A204.1 (cell line): Measurements from ENCODE around the gene TNC.
A peak's percentile ranks its signal among the peaks of the same experiment; 100 is the strongest.

Experiments used
- FAIRE-seq: peaks from 2 replicates; lab custom pipeline; 2012; peaks lifted over from hg19 to GRCh38; lab: Jason Lieb, UNC

Gene TNC

DNA sequence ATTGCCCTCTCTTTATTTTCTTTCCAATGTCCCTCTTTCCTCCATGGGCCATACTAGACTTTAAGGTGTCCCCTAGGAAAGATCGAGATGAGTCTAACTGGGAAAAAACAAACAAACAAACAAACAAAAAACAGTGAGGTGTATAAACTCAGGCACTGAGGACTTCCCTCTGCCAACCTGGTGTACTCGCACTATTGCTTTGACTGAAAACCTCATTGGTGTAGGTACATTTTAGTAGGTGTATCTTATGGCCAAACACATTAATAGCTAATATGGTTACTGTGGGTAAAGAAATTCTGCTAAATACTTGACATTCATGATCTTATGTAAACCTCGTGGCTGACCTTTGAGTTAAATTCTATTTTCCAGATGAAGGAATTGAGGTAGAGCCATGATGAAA is 74.3 kb downstream of the TNC start:
- no peak for FAIRE-seq

DNA sequence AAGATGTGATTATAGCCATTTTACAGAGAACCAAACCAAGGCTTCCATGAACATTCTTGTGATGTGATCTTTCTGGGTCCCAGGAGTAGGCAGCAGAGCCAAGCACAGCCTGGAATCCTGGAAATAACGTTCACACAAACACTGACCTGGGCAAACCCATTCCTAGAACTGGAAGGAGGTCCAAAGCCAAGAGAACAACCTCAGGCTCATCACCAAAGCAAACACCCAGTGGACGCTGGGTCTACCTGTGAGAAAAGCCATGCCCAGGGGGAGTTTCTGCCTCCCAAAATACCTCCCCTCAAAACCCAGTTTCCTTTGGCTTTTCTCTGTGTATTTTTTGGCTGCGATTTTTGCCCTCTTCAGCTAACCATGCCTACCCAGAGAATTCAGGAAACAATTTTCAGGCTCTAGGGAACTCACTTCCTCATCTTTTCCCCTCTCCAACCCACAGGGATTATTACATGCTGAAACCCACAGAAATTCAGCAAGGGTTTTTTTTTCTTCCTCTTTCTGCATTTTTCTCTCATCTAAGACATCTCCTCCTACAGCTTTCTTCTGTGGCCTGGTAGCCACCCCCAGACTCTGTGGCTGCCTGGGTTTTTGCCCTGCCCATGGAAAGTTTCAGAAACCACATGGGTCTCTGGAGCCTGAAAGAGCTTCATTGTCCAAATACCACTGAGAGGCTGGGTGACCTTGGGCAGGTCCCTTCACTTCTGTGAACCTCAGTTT is 75.0 kb downstream of the TNC start:
- FAIRE-seq = no peak

DNA sequence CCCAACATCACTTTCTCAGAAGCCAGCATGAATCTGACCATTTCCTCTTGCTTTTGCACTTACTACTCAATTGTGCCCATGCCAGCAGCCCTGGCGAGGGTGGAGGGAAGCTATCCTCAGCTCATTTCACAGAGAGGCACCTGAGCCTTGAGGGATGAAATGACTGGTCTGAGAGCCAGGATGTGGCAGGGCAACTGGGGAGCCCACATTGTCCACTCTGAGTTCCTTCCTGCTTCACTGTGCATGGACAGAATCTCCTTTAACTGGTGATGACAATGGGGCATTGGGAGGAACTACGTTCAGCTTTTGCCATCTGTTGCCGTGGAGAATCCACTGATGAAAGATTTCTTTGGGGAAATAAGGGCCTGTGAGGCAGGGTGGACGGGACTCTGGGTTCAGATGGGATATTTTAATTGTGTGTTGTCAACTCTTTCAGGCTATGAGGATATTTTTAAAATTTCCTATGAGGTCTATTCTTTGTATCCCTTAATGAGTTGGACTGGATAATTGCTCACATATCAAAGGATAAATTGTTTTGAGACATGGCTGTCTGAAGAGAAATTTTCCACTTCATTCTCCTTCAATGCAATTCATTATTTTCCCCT is 78.3 kb downstream of the TNC start:
- FAIRE-seq = no peak

DNA sequence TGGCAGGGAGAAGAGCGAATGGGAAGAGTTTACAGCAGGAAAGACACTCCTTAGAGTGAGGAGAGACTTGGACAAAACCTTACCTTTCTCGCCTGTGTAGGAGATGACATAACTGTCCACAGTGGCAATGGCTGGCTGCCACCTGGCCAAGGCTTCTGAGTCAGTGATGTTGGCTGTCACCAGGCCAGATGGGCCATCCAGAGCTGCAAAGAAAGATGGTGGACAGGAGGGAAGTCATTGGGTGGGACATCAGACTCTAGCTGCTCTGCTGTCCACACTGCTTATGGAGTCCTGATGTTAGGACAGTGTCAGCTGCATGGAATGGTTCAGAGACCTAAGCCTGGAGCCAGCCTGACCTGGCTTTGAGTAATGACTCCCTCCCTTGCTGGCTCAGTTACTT is 79.8 kb downstream of the TNC start:
- FAIRE-seq = no peak

DNA sequence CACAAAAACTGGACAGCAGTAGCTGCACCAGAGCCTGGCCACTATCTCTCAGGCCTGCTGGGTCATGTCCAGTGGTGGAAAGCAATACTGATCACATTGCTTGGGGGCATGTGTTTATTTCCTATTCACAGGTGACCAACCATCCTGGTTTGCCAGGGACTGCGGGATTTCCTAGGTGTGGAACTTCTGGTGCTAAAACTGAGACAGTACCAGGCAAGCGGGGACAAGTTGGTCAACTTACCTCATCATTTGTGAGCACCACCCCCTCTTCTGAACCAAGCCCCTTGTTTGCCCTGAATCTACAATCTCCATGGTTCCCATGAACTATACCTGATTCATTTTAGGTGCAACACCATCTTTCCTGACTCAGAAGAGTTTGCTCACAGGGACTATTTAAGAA is 81.3 kb downstream of the TNC start:
- no peak for FAIRE-seq

DNA sequence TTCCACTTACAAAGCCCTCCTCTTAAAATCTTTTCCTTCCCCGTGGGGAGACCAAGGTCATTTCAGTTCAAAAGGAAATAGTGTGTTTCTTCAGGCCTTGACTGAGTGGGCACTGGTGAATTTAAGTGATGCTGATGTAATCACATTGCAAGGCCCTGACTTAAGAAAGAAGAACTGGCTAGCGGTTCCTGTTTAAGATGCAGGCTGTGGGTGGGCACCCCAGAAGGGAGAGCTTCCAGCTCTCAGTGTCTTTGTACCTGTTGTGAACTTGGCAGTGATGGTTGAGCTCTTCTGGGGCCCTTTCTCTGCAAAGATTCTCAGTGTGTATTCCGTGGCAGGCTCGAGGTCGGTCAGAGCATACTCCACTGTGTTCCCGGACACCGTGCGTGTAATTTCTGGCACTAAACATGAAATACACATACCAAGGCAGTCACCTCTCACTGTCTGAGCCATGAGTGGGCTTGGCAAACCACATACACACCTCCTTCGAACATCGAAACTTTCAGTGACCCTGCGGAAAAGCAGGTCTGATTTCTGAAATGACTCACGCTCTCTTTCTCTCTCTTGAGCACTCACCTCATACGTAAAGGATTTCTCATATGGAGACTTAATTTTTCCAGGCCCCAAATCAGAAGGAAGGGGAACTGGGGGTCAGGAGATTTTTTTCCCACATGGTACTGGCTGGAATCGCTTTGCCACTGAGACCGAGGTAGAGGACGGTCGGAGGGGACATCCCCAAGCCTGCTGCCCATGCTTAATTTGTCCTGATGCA is 81.9 kb downstream of the TNC start:
- no peak for FAIRE-seq

DNA sequence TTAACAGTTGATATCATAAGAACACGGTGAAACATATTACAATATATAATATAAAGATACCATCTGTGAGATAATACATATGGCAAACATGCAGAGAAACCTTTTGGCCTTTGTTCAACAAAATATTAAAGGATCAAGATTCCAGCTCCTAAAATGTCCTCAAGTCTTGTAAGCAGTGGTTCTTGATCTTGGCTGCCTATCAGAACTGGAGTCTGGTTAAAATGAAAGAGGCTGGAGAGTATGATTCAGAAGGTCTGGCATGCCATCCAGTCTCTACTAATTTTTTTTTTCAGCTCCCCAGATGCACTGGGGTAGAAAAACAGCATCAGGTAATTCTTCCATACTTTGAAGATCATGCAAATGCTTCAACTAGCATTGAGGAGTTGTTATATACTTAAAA is 83.2 kb downstream of the TNC start:
- FAIRE-seq = no peak

DNA sequence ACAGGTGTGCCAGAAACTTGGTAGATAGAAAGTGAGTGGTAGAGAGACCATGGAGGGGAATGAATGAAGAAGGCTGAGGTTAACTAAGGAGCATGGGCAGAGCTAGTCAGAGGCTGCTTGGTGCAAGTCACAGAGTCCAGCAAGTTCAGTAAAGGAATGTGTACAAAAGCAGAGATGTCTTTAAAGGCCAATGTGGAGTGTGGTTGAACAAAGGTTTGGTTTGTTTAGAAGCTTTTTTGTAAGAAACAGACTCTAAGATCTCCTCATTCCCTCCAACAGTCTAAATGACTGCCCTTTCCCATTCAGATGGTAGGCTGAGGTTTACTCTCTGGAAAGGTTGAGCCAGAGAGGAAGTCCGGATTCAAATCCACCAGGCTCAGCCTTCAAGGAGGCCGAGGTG is 84.2 kb downstream of the TNC start:
- FAIRE-seq = no peak

DNA sequence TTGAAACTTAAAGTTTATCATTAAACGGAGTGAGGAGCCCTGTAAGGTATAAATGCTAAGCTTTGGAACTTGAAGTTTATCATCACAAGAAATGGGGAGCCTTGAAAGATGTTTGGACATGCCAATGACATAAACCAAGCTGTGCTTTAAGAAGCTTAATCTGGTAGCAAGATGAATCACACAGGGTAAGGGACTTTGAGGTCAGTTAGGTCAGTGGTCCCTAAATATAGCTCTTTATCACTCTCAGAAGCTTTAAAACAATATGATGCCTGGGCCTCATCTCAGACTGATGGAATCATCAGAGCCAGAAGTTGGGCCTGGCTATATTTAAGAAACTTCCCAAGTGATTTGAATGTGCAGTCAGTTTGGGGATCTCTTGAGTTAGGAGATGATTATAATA is 85.7 kb downstream of the TNC start:
- no peak for FAIRE-seq

DNA sequence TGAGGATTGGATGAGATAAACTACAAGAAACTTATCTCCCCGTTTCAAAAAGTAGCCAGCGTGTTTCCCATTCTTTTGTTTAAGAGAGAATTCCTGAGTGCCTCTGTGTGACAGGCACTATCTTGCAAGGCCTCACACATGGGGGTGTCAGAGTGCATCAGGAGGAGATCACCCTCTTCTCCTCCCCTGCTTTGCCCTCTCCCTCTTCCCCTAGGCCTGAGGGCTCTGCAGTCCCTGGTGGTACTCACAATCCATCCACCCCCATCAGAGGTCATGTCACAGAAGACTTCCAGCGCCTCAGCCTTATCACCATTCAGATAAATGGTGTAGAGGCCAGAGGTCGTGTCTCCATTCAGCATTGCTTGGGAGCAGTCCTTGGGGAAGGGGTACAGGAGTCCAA is 88.0 kb downstream of the TNC start:
- no peak for FAIRE-seq

DNA sequence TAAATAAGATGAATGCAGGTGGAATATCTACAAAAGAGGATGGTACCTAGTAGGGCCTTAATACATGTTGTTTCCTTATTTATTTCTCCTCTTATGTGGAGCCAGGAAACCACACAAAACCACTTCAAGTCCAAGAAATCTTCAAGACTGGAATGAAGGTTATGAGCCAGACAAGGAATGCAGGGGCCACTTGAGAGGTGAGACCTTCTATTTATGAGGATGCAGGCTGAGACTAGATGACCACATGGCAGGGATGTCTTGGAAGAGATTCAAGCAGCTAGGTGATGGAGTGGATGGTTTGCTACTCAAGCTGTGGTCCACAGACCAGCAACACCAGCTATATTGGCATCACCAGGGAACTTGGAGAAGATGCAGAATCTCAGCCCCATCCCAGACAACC is 92.2 kb downstream of the TNC start:
- no peak for FAIRE-seq

DNA sequence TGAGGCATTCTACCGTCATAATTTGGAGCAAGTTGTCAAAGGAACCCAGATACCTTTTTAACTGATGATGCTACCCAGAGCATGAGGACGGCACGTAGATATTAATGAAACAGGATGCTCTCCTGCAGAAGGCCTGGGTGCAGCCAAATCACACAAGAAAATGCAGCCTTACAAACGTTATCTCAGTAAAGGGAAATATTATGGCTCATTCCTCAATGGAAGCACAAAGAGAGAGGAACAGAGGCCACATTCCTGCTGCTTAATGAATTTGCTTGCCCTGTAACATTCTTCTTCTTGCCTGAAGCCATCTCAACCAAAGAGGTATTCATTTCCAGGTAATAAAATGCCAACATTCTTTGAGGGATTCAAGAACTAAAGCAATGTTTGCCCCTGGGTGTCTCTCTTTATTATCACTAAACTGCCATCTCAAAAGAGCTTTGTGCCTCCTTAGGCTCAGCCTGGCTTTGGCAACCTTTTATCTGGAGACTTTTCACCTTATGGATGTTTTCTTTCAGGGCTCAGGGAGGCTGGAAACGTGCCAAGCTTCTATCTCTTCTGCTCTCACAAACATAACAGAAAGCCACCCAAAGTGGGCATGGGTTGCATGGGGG is 92.9 kb downstream of the TNC start:
- FAIRE-seq = no peak

DNA sequence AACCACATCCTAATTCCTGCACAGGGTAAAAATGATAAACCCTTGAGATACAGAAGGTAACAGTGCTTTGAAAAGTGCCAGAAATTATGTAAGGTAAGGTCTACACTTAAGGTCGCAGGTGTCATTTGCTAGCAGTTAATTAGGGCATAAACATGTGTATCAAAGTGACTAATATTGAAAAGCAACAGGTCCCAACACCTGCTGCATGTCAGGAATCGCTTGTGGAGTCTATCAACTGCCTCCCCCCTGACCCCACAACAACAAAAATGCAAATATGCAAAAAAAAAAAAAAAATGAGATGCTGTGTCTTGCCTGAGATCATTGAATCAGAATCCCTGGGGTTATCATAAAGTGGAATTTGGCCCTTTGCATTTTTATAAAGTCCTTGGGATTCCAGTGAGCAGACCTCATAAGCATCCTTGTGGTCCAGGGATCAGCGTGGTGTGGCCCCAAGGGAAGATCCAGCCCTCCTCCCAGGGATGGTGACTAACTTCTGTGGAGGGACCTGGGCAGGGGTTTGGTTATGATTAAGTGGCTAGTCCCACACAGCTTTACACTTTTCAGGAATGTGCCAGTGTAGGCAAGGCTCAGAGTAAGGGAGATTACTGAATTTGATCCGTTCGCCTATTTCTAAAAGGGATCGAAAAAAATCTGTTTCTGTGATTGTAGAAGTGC is 95.1 kb downstream of the TNC start:
- FAIRE-seq = no peak

DNA sequence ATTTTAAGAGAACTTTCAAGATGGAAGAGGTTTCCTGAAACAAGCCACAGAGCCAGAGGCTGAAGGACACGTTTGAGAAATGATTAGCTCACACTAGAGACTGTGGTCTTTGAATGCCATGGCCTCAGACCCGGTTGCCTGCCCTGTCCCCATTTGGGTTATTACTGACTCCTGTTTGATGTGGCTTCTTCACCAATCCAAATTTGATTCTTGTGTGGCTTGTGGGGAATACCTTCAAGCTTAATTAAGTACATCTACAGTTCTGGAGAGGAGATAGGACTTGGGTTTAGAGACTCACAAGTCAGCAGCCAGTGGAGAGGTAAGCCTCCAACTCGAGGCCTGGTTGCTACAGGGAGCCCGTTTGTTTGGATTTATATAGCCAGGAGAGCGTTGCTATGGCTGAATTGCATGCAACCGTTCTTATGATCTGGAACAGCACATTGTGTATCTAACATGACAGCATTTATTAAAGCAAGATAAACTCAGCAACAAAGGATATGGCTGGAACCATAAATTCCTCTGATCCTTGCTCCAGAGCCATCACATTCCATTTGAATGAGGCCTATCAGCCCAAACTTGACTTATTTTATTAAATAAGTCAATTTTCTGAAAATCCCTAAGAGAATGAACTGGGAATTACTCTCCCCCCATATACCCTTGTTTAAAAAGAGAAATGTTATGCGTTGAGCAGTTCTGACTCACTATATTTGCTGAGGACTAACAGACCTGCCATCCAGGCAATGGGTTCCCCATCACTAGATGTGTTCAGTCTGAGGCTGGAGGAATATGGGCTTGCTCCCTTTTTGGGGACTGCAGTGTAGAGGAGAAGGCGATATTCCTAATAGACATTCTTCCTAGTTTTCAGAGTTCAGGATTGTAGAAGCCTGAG is 99.2 kb downstream of the TNC start:
- no peak for FAIRE-seq

DNA sequence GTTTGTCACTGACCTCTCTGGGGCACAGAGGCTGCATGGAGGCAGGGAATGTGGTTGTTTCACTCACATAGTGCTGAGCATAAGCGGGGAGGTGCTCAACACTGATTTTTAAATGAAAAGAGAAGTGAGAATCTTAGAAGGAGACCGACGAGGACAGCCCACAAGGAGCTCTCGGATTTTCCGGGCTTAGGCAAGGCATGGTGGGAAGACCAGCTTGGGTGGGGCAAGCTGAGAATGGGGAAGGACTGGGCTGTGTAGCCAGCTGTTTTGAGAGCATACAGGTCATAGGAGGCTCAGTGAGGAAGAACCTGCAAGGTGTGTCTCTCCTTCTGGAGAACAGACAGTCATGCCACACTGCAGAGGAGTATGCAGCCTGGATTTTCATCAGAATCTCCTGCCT is 101.6 kb downstream of the TNC start:
- FAIRE-seq = no peak

DNA sequence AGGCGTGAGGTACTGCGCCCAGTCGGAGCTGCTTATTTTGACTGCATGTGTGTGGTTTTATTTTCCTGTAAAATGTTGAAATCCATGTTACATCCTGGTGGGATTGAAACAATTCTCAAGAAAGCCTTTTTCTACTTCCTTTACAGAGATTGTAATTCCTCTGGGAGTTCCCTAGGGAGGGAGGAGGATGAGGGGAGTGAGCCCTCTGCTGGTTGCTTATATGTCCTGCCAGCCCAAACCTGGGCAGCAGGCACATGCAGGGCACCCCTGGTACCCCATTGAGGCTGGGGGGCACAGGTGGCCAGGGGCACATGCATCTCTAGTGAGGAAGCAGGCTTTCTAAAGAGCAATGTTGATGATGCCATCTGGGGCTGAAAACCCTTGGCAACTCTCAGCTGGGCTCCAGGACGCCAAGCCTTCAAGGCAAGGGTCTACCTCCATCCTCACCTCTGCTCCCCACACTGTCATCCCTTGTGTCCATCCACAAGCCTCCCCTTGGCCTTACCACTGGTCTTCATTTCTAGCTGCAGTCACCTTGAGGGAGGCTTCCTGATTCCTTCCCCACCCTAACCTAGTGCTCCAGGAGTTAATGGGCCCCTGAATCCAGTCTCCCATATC is 102.8 kb downstream of the TNC start:
- FAIRE-seq = no peak

DNA sequence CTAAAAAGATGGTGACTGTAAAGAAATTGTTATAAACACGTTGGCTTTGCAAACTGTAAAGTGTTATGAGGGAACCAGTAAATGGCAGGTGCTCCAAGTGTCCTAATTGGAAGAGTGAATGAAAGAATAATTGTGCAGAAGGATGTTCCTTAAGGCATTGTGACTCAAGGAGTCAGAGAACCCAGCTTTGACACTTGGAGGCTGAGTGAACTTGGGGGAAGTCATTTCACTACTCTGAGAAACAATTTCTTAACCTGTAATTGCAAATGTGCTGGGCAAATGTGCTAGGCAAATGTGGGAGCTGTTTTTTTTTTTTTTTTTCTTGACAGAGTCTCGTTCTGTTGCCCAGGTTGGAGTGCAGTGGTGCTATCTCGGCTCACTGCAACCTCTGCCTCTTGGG is 103.5 kb downstream of the TNC start:
- no peak for FAIRE-seq

DNA sequence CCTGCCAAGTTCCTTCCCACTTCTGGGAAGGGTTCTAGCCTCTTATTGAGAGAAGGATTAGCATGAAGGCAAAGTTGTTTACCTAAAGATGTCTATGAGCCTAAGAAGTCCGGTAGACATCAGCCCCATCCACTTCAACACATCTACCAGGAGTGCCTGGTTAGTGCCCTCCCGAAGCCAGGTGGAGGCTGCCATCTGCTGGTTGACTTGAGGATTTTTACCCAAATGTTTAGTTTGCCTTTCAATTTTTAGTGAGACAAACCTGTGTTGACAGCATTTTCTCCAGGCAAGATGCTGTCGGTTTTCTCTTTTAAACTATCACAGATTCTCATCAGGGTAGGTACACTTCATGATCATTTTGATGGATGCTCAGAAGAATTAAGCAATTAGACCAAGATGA is 104.0 kb downstream of the TNC start:
- peak; percentile 11 for FAIRE-seq

DNA sequence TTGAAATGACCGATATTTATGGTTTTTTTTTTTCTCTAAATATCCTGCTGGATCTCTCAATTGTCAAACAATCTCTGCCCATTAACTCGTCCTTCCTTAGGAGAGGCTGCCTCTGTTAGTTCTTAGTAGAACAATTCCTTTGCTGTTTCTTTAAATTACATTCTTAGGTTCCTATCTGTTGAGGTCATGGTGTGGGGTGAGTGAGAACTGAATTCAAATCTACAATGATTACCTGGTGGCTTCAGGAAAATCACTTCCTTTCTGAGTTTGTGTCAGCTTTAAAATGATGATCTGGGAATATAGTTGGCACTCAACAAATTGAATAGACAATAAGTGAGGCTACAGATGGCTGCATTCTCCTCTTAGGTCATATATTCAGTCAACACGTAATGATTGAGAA is 105.5 kb downstream of the TNC start:
- FAIRE-seq = no peak

DNA sequence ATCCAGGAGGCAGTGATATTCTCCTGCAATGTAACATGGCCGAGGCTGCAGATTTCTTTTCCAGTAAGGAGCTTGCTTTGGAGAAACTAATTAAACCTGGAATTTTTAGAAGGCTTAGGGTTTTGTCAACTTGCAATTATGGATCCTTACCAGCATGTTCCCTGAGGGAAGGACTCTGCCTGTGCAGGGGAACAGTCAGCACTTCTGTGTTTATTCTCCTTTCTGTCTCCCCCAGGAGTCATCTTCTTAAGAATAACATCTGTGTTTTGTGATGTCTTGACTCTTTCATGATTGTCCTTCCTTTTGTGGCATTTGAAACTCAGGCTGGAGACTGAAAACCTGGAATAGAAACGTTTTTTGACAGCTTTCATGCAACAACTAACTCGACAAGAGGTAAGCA is 107.1 kb downstream of the TNC start:
- FAIRE-seq = no peak
